Stimulated activated CD4-positive, alpha-beta T cell treated with anti-CD3 and anti-CD28 coated beads, Interleukin-1b, Interleukin-23, amount 100 ng/mL, for 48 hours (primary cell): ENCODE measurements around the gene ATF7.

Source experiments
- DNase-seq: peaks from one replicate; pipeline ENCODE4 v3.0.0-alpha.2; 2020

Gene ATF7

DNA sequence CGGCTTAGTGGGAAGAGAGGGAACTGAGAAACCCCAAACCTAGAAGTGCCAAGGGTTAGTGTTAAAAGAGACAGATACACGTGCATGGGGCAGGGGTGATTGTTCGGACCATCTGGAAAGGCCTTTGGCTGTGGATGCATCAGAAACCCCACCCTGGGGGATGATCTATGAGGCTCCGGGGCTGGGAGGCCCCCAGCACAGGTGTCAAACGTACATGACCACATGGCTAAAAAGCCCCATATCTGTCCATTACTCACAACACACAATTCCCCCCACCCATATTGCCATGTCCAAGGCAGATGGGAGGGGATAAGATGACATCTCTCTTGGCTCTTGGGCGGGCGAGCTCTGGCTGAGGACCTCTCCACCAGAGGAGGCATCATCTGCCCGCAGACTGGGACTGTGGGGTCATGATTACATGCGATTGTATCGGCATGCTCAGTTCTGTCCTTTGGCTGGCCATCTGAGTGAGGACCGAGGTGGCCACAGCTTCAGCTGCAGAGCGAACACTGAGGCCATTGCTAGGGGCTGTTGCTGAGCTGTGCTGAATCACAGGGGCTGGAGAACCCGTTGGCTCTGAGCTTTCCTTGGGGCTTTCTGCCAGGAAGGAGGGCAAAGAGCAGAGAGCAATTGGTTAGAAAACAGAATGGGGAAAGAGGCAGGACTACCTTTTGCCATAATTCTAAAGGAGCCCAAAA, 109.3 kb downstream of the ATF7 start:
- DNase-seq = no peak

DNA sequence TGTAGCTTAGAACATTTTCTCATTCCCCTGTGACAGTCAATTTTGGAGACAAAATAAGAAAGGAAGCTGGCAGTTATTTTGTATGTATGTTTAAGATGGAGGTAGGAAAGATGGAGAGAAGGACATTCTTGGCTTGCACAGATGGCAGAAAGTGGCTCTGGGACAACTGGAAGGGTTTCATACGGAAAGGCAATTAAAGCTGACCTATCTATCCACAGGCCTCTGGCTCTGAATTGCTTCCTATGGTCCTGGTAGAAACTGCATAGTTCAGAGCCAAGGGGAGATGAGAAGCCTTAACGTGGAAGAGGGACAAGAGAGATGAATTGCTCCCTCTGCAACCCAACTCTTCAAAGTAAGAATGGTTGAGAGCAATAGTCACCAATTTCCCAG, 110.9 kb downstream of the ATF7 start:
- no peak for DNase-seq

DNA sequence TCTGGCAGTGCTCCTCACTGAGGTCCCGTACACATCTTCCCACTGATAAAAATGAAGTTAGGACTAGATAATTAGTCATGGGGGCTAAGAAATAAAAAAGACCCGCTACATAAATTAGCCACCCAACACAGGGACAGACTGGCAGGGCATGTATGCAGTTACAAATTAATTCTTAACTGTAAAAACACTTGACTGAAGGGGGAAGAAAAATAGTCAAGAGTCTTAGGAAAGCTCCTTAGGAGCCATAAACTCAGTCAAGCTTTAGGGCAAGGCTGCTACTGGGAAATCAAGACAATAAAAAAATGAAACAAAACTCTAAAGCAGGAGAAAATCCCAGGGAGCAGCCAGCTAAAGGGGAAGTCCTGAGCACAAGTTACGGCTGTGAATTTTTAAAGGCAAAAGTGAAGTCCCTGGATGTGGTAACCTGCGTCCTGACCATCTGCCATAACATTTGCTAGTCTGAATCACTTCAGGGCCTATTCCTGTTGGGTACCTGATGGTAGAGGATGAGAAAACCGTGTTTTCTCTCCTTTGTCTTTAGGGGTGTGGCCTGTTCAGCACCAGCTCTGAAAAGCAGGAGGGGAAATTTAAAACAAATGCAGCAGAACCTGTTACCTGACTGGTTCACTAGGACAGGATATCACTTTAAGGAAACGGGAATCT, 111.4 kb downstream of the ATF7 start:
- DNase-seq = no peak

DNA sequence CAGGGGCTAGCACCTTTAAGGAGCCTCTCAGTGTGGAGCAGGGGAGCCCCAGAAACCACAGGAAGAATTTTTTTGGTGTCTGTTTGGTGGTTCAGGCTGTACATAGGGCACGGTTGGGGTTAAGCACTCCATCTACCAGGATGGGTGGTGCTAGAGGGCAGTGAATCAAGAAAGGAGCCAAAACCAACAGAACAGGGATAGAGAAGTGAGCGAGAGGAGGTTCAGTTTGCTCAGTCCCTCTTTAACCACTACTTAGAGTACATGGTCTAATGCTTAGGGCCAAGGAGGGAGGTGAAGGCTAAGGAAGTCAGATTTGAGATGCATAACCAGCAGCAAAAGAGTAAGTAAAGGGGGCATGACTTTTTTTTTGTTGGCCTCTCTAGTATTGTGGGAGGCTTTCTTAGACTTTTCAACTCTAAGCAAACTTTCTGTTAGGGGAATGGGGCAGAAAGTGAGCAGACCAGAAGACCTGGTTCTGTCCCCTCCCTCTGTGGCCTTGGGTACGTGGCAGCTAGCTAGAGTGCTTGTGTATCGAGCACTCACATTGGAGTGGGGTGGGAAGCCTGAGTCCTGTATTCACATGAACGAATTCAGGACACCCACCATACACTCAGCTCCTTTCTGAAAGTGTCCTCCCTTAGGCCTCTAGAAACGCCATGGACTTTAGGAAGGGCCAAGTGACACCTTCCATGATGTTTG, 112.3 kb downstream of the ATF7 start:
- no peak for DNase-seq

DNA sequence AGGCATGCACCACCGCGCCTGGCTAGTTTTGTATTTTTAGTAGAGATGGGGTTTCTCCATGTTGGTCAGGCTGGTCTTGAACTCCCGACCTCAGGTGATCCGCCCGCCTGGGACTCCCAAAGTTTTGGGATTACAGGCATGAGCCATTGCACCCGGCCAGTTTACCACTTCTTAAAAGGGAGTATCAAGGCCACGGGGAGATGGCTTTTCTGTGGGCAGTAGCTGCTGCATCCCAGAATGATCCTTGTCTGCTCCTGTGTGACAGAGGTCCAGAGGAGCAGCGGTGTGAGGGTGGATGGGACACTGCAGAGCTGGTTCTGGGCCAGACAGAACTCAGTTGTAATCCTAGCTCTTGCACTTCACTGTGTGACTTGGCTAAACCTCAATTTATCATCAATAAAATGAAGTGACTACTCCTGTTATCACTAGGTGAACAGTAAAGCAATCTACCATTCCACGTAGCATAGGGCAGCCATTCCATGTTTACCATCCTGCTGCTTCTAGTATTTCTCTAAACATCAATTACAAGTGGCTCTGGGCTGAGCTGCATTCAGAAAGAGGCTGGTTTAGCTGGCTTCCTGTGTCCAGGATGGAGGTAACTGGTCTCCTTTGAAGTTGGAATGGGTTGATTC, 115.9 kb downstream of the ATF7 start:
- no peak for DNase-seq

DNA sequence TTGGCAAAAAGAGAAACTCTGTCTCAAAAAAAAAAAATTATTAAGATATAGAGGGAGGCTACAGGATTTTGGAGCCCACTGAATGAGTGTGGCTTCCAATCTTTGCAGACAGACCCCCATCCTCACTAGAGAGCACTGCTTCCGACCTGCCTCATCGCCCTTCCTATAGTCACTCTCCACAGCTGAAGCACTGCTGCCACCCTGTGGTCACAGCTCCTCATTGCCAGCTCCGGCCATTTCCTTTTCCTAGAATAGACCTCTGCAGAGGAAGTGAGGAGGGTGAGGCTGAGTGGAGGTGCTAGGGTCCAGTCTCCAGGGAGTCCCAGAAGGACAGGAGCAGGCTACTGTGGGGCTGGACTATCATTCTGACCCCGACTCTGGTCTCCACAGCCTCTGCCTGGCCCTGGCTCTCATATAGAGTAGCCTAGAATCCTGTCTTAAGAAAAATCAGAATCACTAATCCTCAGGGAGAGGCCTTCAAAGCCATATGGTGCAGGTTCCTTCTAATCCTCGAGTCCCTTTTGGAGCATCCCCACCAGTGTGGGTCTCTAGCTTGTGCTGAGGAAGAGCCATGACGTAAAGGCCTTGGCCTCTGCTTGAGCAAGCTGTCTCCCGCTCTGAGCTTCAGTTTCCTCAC, 117.5 kb downstream of the ATF7 start:
- peak; percentile 83 for DNase-seq

DNA sequence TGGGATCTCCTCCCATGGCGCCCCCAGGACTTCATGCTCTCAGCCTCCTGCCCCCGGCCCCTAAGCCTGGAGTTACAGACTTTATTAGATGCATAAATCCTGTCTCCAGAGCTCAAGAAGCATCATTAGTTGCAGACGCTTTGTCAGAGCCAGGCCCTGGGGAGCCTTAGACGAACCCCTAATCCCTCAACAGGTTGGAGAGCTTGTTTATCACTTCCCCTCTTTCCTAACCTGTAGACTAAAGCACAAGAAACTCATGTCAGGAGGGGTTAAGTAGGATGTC, 118.6 kb downstream of the ATF7 start:
- no peak for DNase-seq

DNA sequence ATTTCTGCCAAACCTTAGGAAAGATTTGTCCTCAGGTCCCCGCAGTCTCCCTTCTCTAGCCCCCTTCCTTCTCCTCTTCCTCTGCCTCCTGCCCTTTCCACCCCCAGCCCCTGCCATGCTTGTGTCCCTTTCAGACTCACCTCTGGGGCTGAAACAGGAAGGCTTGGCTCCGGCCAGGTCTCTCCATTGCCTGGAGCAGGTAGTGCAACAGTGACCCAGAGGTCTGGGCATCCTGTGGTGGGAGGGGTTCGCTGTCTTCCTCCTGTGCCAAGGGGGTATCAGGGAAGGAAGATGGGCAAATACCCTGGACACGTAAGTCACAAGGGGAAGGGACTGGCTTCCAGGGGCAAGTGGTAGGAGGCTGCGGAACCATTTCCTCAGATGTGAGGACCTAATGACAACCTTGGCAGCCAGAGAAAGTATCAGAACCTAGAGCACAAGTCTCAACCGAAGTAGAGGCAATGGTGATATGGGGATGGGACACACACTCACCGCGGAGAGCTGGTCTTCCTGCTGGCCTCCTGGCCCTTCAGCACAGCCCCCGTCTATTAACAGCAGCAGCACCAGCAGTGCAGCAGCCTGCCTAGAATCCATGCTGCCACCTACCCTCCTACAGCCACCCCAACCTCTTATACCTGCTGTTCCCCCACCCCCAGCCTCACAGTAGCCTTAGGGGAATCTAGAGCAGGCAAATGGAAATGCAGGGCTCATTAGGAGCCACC, 119.1 kb downstream of the ATF7 start, which contains the start of gene NPFF:
Gene NPFF, minus strand, starts transcription at position 604 of the 722 bp plus-strand sequence. Its CDS starts 10 bp downstream, at position 594.
- DNase-seq = no peak

DNA sequence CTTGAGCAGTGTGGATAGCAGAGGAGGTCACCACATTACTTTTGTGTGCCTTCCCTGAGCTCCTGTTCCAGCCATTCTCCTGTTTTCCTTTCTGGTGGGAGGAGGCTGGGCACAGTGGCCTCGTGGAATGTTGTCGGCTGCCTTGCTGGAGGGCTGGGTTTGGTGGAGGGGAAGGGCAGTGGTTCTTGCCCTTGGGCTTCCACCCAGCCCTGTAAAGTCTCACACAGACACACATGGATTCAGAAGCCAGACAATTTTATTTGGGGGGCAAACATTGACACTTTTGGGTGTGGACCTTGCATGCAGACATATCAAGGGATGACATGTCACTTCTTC, 119.8 kb downstream of the ATF7 start:
- DNase-seq = no peak

DNA sequence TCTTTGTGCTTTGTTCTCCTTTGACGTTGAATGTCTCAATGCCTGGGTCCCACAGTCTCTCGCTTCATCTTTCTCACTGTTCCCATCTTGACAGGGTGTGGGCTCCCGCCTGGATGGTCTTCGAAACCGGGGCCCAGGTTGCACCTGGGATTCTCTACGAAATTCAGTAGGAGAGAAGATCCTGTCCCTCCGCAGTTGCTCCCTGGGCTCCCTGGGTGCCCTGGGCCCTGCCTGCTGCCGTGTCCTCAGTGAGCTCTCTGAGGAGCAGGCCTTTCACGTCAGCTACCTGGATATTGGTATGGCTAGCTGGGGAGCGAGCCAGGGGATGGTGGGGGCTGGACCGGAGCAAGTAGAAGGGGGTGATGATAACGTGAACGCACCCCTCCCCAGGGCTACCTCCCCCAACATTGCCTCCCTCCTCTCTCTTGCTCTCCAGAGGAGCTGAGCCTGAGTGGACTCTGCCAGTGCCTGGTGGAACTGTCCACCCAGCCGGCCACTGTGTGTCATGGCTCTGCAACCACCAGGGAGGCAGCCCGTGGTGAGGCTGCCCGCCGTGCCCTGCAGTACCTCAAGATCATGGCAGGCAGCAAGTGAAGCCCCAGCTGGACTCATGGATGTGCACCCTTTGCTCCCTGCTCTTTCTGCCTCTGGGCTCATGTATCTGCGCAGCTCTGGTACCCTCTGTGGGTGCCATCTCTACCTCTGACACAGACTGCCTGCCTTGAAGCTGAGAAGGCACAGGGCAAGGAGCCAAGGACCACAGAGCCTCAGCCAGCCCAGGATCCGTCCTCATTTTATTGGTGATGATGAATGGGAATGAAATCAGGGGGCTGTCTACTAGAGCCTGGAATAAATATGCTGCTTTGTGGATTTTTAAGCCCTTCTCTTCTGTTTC, 120.4 kb downstream of the ATF7 start:
- no peak for DNase-seq

DNA sequence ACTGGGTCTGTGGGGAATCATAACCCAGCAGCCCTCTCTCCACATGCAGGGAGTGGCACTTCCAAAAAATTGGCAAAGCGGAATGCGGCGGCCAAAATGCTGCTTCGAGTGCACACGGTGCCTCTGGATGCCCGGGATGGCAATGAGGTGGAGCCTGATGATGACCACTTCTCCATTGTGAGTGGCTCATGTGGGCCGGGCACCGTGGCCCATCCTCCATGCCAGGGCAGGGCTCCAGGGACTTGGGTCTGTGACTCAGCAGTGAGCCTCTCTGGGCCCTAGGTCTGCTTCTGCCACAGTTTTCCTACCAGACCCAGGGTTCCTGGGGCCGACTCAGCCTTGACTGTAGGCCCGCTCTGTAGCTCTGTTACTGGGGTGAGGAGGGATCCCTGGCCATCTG, 121.1 kb downstream of the ATF7 start:
- DNase-seq = no peak

DNA sequence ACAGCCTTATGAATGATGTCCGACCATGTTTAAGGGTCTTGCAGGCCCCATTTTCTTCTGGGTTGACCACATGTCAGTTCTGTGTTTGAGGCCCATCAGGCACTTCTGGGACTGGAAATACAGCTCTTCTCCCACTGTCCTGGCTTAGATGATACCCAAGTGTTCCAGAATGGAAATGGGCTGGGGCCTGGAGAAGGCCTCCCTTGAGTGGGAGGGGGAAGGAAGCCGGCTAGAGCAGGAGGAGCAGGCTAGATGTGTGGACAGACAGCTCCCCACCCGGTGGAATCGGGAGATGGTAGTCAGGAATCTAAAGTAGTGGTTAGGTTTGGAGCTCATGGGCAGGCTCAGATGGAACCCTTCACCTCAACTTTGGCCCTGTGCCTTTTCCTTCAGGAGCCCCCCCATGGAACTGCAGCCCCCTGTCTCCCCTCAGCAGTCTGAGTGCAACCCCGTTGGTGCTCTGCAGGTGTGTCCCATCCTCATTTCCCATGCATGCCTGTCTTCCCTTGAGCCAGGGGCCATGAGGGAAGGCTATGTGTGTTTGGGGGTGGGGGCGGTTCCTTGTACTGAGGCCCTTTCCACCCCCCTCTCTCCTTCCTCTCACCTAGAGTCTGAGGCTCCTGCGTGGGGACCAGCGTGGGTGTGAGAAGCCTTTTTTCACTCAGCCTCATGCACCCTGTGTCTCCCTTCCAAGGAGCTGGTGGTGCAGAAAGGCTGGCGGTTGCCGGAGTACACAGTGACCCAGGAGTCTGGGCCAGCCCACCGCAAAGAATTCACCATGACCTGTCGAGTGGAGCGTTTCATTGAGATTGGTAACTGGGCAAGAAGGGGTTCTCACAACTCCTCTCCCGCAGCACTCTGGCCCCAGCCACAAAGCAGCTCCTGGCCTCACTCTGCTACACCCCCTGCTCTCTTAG, 121.9 kb downstream of the ATF7 start:
- no peak for DNase-seq

DNA sequence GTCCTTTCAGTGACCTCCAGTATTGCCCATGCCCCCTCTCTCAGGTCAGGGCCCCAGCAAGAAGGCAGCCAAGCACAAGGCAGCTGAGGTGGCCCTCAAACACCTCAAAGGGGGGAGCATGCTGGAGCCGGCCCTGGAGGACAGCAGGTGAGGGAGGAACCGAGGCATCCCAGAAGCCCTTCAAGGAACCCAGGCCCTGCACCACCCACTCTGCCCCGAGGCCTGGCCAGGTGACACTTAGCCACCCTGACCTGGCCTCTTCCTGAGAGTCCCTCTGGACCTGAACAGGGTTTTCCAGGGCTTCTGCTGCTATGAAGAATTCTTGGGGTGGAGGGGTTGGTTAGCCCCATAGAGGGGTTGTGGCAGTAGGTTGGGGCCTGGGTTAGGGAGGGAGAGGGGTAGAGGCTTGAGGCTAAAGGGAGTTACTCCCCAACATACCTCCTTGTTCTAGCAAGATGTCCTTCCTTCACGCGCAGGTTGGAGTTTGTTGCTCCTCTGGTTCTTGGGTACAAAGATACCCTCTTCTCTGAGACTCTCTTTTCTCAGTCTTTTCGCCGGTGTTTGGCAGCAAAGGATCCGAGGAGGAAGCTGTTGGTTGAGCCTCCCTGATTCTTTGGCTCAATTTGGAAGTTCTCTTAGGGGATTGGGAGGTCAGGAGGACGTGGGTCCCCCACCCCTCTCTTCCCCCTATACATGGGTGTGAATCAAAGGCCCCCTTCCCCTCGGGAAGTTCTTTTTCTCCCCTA, 123.0 kb downstream of the ATF7 start:
- no peak for DNase-seq

DNA sequence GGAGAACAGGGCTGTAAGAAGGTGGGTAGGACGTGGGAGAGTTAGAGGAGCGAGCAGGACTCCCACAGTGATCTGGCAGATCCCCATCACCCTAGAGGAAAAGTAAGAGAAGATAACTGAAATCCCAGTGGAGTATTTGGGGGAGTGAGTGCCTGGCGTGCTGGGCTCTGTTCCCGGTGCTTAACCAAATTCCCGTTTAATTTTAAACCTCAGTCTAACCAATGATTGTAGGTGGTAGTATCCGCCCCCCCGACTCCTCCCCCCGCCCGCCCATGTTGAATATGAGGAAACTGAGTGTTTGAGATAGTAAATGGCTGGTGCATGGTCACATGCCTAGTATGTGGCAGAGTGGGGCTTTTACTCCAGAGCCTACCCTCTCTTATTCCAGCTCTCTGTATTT, 123.9 kb downstream of the ATF7 start:
- no peak for DNase-seq

DNA sequence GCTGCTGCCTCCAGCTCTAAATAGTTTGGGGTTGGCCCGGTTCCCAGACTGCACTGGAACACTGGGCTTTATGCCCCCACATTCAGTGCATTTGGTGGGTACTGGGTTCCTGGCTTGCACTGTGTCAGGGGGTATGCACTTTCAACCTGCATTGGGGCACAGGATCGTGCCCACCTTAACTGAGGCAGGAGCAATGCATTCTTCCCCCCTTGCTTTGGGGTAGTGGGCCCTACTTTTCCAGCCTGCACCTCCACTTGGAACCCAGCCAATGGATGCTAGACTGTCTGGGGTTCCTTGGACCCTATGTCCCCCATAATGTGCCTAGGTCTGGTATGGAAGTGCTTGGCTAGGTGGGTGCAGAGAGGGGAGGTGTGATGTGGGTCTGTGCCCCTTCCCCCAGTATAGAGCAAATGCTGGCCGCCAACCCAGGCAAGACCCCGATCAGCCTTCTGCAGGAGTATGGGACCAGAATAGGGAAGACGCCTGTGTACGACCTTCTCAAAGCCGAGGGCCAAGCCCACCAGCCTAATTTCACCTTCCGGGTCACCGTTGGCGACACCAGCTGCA, 124.5 kb downstream of the ATF7 start:
- DNase-seq = no peak

DNA sequence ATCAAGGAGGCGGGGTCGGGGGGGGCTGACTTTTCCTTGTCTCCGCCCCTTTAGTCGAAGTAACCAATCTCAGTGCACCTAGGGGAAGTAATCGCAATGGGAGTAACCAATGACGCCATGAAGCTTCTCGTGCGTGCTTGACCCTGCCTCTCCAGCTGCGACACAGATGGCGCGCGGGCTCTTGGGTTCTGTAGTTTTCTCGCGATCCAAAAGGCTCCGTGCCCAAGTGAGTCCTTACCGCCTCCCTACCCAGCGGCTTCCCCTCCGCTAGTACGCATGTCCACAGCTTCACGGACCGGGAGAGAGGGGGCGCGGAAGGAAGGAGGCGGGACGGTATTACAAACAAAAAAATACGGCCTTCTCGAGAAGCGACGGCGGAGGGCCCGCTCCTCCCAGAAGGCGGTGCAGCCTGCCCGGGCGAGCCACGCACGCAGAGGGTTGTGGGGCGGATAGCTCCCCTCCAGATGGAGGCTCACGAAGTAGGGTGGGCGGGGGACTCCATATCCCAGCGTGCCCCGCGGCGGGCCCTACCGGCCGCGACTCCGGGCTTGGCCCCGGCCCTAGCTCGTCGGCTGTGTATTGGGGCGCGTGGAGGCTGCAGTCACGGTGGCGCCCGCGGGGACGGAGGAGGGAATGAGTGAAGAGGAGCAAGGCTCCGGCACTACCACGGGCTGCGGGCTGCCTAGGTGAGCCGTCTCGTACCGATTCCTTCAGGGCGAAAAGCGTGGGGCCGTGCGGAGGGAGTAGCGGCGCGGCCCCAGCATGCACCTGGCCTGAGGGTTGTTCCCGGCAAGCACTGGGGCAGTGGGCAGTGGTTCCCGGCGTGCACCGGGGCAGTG, 125.2 kb downstream of the ATF7 start, which contains the start of gene TARBP2:
Gene TARBP2, plus strand, starts transcription at position 508 of the 839 bp plus-strand sequence. Its CDS starts 126 bp downstream, at position 634.
- peak; percentile 98 for DNase-seq

DNA sequence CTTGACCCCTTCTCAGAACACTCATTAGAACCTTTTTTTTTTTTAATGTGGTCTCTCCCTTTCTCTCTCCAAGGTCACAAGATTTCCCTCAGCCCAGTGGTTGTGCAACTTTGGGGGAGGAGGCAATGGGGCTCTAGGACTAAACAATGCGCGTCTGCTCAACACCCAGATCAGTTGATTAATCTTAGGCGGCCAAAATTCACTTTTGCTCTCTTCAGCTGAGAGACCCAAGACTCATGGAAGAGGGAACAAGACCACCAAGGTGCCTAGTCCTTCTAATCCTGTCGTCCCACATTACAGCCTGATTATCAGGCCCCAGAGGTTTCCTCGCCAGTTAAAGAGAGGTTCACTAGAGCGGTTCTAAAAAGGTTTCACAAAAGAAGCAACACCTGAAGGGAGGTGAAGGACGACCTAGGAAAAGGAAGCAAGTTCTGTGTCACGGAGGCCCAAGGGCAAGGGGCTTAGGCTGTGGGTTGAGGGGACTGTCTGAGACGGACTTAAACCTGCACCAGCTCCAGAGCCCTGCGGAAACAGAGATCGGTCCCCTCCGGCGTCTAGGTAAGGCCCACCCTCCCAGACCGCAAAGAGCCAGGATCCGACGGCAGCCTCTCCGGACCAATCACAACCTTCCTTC, 125.9 kb downstream of the ATF7 start:
- DNase-seq = no peak
